ENCODE results near the gene ARHGEF33.
A peak's percentile ranks its signal among the peaks of the same experiment; 100 is the strongest.

ARHGEF33 gene

GRCh38 chr2:38951766-38952165 lies 62.1 kb downstream of the ARHGEF33 start:
- H3K27ac ChIP-seq, result no peak overlapping the region
- DNase-seq (ENCODE audit: low read depth, low spot score), result no peak

- no peak overlapping the region for H3K27ac ChIP-seq
Observed at GRCh38 chr2:38957972-38958371, 68.3 kb downstream of the ARHGEF33 start.

GRCh38 chr2:38959466-38959865 lies 69.8 kb downstream of the ARHGEF33 start:
- DNase-seq (ENCODE audit: low read depth, low spot score), result no peak
- no peak overlapping the region for H3K27ac ChIP-seq

More at GRCh38 chr2:38957972-38958371, 68.3 kb downstream of the ARHGEF33 start:
- no peak for DNase-seq (ENCODE audit: low read depth, low spot score)

- no peak overlapping the region for H3K27ac ChIP-seq
- peak; percentile 10 for DNase-seq (ENCODE audit: low read depth, low spot score)
Observed at GRCh38 chr2:38959938-38960608, 70.4 kb downstream of the ARHGEF33 start.

- H3K27ac ChIP-seq, result no peak overlapping the region
- DNase-seq (ENCODE audit: low read depth, low spot score), result no peak
Observed at GRCh38 chr2:38960609-38961320, 71.1 kb downstream of the ARHGEF33 start.

- H3K27ac ChIP-seq, result no peak overlapping the region
- no peak for DNase-seq (ENCODE audit: low read depth, low spot score)
Observed at GRCh38 chr2:38966006-38966405, 76.3 kb downstream of the ARHGEF33 start.

- no peak for DNase-seq (ENCODE audit: low read depth, low spot score)
- no peak overlapping the region for H3K27ac ChIP-seq
Observed at GRCh38 chr2:38966678-38967077, 77.0 kb downstream of the ARHGEF33 start.

GRCh38 chr2:38968021-38968420 lies 78.3 kb downstream of the ARHGEF33 start:
- no peak overlapping the region for H3K27ac ChIP-seq
- no peak for DNase-seq (ENCODE audit: low read depth, low spot score)

- DNase-seq (ENCODE audit: low read depth, low spot score), result no peak
- no peak overlapping the region for H3K27ac ChIP-seq
Observed at GRCh38 chr2:38971377-38971776, 81.7 kb downstream of the ARHGEF33 start.

- DNase-seq (ENCODE audit: low read depth, low spot score), result no peak
- H3K27ac ChIP-seq, result no peak overlapping the region
Observed at GRCh38 chr2:38973266-38973665, 83.6 kb downstream of the ARHGEF33 start.

- DNase-seq (ENCODE audit: low read depth, low spot score), result no peak
- no peak overlapping the region for H3K27ac ChIP-seq
Observed at GRCh38 chr2:38975042-38975441, 85.4 kb downstream of the ARHGEF33 start.

- no peak for DNase-seq (ENCODE audit: low read depth, low spot score)
- no peak overlapping the region for H3K27ac ChIP-seq
Observed at GRCh38 chr2:38977047-38977446, 87.4 kb downstream of the ARHGEF33 start.

GRCh38 chr2:38978296-38978903 lies 88.7 kb downstream of the ARHGEF33 start:
- no peak for DNase-seq (ENCODE audit: low read depth, low spot score)
- H3K27ac ChIP-seq, result no peak overlapping the region

- DNase-seq (ENCODE audit: low read depth, low spot score), result no peak
Observed at GRCh38 chr2:38978908-38979307, 89.2 kb downstream of the ARHGEF33 start.

GRCh38 chr2:38981003-38981669 lies 91.5 kb downstream of the ARHGEF33 start:
- DNase-seq (ENCODE audit: low read depth, low spot score), result no peak
- H3K27ac ChIP-seq, result no peak overlapping the region

More at GRCh38 chr2:38978908-38979307, 89.2 kb downstream of the ARHGEF33 start:
- H3K27ac ChIP-seq, result no peak overlapping the region

GRCh38 chr2:38981670-38982357 lies 92.1 kb downstream of the ARHGEF33 start:
- no peak for DNase-seq (ENCODE audit: low read depth, low spot score)
- H3K27ac ChIP-seq, result no peak overlapping the region

- no peak for DNase-seq (ENCODE audit: low read depth, low spot score)
- H3K27ac ChIP-seq, result no peak overlapping the region
Observed at GRCh38 chr2:38982498-38982897, 92.8 kb downstream of the ARHGEF33 start.

- no peak overlapping the region for H3K27ac ChIP-seq
- DNase-seq (ENCODE audit: low read depth, low spot score), result no peak
Observed at GRCh38 chr2:38988716-38989115, 99.0 kb downstream of the ARHGEF33 start.

- no peak overlapping the region for H3K27ac ChIP-seq
- no peak for DNase-seq (ENCODE audit: low read depth, low spot score)
Observed at GRCh38 chr2:38991899-38992298, 102.2 kb downstream of the ARHGEF33 start.

GRCh38 chr2:38997781-38998180 lies 108.1 kb downstream of the ARHGEF33 start:
- peak overlapping the region; percentile 24 for H3K27ac ChIP-seq

More at GRCh38 chr2:38997781-38998180, 108.1 kb downstream of the ARHGEF33 start:
- peak; percentile 72 for DNase-seq (ENCODE audit: low read depth, low spot score)
